ENCODE results near the gene XAB2.

DNA sequence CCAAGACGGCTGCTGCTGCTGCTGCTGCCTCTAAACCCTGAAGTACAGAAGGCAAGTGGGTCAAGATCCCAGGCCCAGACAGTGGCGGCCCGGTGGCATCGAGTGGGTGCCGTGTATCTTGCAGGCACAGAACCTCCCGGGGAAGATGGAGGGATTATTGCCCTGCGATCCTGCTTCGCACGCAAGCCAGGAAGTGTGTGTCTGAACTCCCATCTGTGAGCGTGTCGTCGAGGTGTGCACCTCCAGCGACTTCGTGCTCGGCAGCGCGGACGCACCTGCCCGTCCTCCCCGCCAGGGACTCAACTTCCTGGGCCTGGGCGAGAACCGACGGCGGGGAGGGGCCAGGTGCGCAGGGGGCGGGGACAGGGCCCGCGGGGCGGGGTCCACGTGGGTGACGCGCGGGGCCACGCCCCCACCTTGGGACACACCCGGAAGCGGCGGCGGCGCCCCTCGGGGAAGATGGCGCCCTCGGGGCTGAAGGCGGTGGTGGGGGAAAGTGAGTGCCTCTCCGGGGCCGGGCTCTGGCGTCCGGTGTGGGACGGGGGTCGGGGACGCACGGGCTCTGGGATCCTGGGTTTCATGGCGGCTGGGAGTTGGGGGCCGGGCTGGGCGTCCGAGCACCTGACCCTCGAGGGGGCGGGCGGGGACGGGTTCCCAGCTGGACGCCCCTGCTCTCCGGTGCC lies 7.5 kb upstream of the XAB2 start, which contains the start of gene STXBP2:
- no peak for TF ChIP-seq ZNF561 (tag by site-specific recombination; IDR thresholded peaks at IDR 0.05; ENCODE audit: borderline replicate concordance)
- no peak for TF ChIP-seq TRIM28 (IDR thresholded peaks at IDR 0.05; ENCODE audit: borderline replicate concordance, low read length)
- TF ChIP-seq MYNN (tag by site-specific recombination; IDR thresholded peaks at IDR 0.05; ENCODE audit: borderline replicate concordance) = no peak
- no peak for TF ChIP-seq ZNF121 (tag by site-specific recombination; IDR thresholded peaks at IDR 0.05)
- TF ChIP-seq, protein P1, sequence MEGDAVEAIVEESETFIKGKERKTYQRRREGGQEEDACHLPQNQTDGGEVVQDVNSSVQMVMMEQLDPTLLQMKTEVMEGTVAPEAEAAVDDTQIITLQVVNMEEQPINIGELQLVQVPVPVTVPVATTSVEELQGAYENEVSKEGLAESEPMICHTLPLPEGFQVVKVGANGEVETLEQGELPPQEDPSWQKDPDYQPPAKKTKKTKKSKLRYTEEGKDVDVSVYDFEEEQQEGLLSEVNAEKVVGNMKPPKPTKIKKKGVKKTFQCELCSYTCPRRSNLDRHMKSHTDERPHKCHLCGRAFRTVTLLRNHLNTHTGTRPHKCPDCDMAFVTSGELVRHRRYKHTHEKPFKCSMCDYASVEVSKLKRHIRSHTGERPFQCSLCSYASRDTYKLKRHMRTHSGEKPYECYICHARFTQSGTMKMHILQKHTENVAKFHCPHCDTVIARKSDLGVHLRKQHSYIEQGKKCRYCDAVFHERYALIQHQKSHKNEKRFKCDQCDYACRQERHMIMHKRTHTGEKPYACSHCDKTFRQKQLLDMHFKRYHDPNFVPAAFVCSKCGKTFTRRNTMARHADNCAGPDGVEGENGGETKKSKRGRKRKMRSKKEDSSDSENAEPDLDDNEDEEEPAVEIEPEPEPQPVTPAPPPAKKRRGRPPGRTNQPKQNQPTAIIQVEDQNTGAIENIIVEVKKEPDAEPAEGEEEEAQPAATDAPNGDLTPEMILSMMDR (tag by site-specific recombination; IDR thresholded peaks at IDR 0.05) = no peak
- TF ChIP-seq HOXD13 (CRISPR knock-in tag; IDR thresholded peaks at IDR 0.05; ENCODE audit: borderline replicate concordance) = no peak
- TF ChIP-seq ZNF600 (tag by site-specific recombination; IDR thresholded peaks at IDR 0.05) = no peak
- TF ChIP-seq, protein P2, sequence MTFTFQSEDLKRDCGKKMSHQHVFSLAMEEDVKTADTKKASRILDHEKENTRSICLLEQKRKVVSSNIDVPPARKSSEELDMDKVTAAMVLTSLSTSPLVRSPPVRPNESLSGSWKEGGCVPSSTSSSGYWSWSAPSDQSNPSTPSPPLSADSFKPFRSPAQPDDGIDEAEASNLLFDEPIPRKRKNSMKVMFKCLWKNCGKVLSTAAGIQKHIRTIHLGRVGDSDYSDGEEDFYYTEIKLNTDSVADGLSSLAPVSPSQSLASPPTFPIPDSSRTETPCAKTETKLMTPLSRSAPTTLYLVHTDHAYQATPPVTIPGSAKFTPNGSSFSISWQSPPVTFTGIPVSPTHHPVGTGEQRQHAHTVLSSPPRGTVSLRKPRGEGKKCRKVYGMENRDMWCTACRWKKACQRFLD (tag by site-specific recombination; IDR thresholded peaks at IDR 0.05) = no peak
- TF ChIP-seq, protein P3, sequence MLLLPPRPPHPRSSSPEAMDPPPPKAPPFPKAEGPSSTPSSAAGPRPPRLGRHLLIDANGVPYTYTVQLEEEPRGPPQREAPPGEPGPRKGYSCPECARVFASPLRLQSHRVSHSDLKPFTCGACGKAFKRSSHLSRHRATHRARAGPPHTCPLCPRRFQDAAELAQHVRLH (tag by site-specific recombination; IDR thresholded peaks at IDR 0.05) = no peak

All from HEK293 (cell line).